GM12875 (cell line): ENCODE results near the gene PYROXD2.

Experiments used
- H3K4me3 ChIP-seq: one replicate; pipeline ENCODE4 v1.5.1; 2011; ENCODE audit warnings: low read depth, low read length, control low read depth
- CTCF ChIP-seq: IDR thresholded peaks from 2 replicates; pipeline ENCODE4 v1.5.1; 2011; ENCODE audit warnings: low read depth, mild to moderate bottlenecking, control low read depth, inconsistent platforms, low read length, moderate library complexity, borderline replicate concordance; ENCODE audit not compliant: insufficient read depth

The PYROXD2 gene

GRCh38 chr10:98370831-98371820 is 43.9 kb downstream of the PYROXD2 start:
- no peak overlapping the region for H3K4me3 ChIP-seq
- no peak for TF ChIP-seq CTCF

GRCh38 chr10:98369801-98370200 is 45.2 kb downstream of the PYROXD2 start:
- no peak for TF ChIP-seq CTCF
- no peak overlapping the region for H3K4me3 ChIP-seq

GRCh38 chr10:98368644-98369043 is 46.3 kb downstream of the PYROXD2 start:
- H3K4me3 ChIP-seq = no peak overlapping the region
- TF ChIP-seq CTCF = no peak

- TF ChIP-seq CTCF = no peak
These were observed 47.2 kb downstream of the PYROXD2 start for GRCh38 chr10:98367604-98368451.

GRCh38 chr10:98366062-98366530 is 48.9 kb downstream of the PYROXD2 start:
- TF ChIP-seq CTCF = no peak
- no peak overlapping the region for H3K4me3 ChIP-seq

More at GRCh38 chr10:98367604-98368451, 47.2 kb downstream of the PYROXD2 start:
- H3K4me3 ChIP-seq = no peak overlapping the region

GRCh38 chr10:98365406-98366061 is 49.4 kb downstream of the PYROXD2 start:
- H3K4me3 ChIP-seq = no peak overlapping the region
- no peak for TF ChIP-seq CTCF
